ENCODE results near the gene THSD7A.
"Not testable (repeated sequence)": the region's sequence is repeated elsewhere in the genome, so short reads cannot be mapped to it uniquely, and the experiment has no call there.

DNA sequence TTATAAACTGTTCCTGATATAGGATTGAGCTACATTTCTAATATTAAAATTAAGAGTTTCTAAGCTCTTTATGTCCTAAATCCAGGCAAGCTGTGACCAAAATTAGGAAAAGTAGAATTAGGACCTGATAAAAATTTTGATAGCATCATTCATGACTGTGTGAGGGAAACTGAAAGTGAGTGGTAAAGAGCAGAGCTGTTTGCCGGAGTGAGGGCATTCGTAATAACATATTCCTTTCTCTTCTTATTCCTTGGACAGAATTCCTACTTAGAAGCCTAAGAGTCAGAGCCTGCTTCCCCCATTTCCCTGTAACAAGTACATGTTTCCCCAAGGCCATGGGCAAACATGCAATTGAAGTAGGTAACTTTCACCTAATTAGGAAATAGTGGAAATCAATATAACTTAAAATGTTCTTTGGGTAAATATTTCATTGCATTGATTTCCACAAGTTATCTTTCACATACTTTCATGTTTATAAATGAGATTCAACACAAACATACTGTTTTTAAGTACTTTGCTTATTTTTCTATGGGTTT, 310.0 kb downstream of the THSD7A start:
- TF ChIP-seq, protein P1, sequence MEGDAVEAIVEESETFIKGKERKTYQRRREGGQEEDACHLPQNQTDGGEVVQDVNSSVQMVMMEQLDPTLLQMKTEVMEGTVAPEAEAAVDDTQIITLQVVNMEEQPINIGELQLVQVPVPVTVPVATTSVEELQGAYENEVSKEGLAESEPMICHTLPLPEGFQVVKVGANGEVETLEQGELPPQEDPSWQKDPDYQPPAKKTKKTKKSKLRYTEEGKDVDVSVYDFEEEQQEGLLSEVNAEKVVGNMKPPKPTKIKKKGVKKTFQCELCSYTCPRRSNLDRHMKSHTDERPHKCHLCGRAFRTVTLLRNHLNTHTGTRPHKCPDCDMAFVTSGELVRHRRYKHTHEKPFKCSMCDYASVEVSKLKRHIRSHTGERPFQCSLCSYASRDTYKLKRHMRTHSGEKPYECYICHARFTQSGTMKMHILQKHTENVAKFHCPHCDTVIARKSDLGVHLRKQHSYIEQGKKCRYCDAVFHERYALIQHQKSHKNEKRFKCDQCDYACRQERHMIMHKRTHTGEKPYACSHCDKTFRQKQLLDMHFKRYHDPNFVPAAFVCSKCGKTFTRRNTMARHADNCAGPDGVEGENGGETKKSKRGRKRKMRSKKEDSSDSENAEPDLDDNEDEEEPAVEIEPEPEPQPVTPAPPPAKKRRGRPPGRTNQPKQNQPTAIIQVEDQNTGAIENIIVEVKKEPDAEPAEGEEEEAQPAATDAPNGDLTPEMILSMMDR (conservative IDR thresholded peaks at IDR 0.05): not testable (repeated sequence)
- not testable (repeated sequence) for TF ChIP-seq EZH2 (IDR thresholded peaks at IDR 0.05; ENCODE audit: low read depth)
